GM13976 (cell line): ENCODE measurements around the gene UPB1.

Experiments
- DNase-seq: peaks from one replicate; pipeline ENCODE4 v3.0.0; 2012; ENCODE audit warnings: low spot score
- CTCF ChIP-seq: IDR thresholded peaks from 2 replicates; pipeline ENCODE4 v1.5.1; 2012; ENCODE audit warnings: borderline replicate concordance, mild to moderate bottlenecking; ENCODE audit not compliant: insufficient read depth; ENCODE audit errors: extremely low read depth, missing control alignments, control extremely low read depth
- in situ Hi-C: fragments of 300-500 bp; cut with MboI; formaldehyde crosslinking; loops from one replicate; pipeline ENCODE4 v1.12.0; 2022; ENCODE audit warnings: low sequenced_read_pairs, mixed read lengths, inconsistent platforms; ENCODE audit not compliant: unreplicated experiment

Gene UPB1

GRCh38 chr22:24455039-24455438 lies 40.1 kb upstream of the UPB1 start:
- no peak for DNase-seq
- in situ Hi-C loops = no loop called here
- TF ChIP-seq CTCF = no peak

GRCh38 chr22:24455751-24456426 lies 39.2 kb upstream of the UPB1 start:
- no peak for DNase-seq
- in situ Hi-C loops = no loop called here

GRCh38 chr22:24457894-24458420 lies 37.2 kb upstream of the UPB1 start:
- TF ChIP-seq CTCF = no peak
- in situ Hi-C loops = no loop called here
- DNase-seq = no peak

More at GRCh38 chr22:24455751-24456426, 39.2 kb upstream of the UPB1 start:
- TF ChIP-seq CTCF = no peak

- no peak for TF ChIP-seq CTCF
- in situ Hi-C loops = no loop called here
- DNase-seq = no peak
Observed at GRCh38 chr22:24459911-24460310, 35.2 kb upstream of the UPB1 start.

GRCh38 chr22:24460418-24461089 lies 34.6 kb upstream of the UPB1 start:
- DNase-seq = peak; percentile 48
- in situ Hi-C loops = no loop called here
- no peak for TF ChIP-seq CTCF

GRCh38 chr22:24463071-24463760 lies 31.9 kb upstream of the UPB1 start:
- DNase-seq = peak; percentile 36
- in situ Hi-C loops = no loop called here
- TF ChIP-seq CTCF = no peak
